Measurements from ENCODE around the gene ARF3.

DNA sequence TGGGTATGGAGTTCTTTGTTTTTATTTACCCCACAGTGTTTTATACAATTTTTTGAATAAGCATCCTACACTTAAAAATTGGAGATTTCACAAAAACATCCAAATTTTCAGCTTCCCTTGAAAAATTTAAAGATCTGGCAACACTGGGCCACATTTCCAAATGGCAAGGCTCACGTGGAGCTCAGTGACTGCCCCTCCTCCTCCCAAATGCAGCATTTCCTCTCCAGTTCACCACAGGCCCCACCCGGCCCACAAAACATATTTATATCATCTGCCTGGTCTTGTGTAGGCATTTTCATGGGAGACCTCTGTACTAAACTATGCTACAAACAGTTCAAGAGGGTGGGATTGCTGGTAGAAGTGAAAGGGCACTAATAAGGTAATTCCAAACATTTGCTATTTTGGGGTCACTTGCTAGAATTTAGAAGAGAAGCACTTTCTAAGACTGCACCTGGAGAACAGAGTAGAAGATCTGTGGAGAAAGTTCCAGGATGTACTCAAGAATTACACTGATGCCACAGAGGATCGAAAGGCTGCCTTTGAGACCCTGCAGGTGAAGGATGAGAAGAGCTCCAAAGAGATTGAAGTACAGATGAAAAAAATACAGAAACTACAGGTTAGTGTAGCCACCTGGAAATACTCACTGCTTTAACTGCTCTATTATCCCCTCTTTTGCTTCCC lies 39.3 kb downstream of the ARF3 start:
- TF ChIP-seq ELF4 (IDR thresholded peaks at IDR 0.05), result no peak
- TF ChIP-seq FOXA1 (IDR thresholded peaks at IDR 0.05), result no peak
- no peak for TF ChIP-seq NFRKB (IDR thresholded peaks at IDR 0.05)
- TF ChIP-seq L3MBTL2 (conservative IDR thresholded peaks at IDR 0.05), result no peak

Measured in HEK293T (cell line).